ENCODE data around the gene OGFOD2.

Gene OGFOD2

DNA sequence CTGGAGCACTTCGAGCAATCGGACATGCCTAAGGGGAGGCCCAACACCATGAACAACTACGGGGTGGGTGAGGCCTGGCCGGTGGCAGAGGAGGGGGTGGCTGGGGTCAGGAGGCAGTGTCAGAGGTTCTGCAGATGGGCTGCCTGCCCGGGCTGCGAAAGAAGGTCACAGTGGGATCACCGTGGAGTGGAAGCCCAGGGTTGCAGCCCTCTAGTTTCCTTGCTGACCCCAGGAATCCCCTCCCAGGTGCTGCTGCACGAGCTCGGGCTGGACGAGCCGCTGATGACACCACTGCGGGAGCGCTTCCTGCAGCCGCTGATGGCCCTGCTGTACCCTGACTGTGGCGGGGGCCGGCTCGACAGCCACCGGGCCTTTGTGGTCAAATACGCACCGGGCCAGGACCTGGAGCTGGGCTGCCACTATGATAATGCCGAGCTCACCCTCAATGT, 3.5 kb downstream of the OGFOD2 start:
- TF ChIP-seq, protein P1, sequence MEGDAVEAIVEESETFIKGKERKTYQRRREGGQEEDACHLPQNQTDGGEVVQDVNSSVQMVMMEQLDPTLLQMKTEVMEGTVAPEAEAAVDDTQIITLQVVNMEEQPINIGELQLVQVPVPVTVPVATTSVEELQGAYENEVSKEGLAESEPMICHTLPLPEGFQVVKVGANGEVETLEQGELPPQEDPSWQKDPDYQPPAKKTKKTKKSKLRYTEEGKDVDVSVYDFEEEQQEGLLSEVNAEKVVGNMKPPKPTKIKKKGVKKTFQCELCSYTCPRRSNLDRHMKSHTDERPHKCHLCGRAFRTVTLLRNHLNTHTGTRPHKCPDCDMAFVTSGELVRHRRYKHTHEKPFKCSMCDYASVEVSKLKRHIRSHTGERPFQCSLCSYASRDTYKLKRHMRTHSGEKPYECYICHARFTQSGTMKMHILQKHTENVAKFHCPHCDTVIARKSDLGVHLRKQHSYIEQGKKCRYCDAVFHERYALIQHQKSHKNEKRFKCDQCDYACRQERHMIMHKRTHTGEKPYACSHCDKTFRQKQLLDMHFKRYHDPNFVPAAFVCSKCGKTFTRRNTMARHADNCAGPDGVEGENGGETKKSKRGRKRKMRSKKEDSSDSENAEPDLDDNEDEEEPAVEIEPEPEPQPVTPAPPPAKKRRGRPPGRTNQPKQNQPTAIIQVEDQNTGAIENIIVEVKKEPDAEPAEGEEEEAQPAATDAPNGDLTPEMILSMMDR (conservative IDR thresholded peaks at IDR 0.05): no peak
- H3K27ac ChIP-seq: no peak overlapping the region

DNA sequence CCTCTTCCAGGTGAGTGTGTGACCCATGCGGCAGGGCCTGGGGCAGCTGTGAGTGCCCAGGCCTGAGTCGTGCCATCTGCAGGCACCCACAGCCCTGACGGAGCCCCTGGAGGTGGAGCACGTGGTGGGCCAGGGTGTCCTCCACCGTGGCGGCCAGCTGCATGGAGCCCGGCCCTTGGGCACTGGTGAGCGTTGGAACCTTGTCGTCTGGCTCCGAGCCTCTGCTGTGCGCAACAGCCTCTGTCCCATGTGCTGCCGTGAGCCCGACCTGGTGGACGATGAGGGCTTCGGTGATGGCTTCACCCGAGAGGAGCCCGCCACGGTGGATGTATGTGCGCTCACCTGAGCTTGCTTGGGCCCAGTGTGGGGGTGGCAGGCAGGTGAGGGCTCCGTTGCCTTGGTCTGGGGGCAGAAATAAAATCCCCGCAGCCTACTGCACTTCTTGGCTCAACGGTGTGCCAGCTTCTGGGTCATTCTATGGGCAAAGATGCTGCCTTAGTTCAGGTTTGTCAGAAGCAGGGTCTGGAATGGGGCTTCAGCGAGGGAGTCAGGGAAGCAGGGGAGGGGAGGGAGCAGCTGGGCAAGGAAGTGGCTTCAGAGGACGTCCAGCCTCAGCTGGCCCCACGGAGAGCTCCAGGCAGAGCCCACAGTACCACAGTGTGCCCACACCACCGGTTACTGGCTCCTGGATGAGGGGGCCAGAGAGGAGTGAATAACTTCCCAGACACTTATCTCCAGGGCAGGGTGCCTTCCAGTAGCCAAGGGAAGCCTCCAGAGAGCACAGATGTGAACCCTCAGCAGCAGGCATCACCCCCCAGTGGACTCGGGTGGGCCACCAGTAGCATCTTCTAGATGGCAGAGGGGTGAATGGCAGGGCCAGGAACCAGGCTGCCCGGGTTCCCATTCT, 4.2 kb downstream of the OGFOD2 start:
- TF ChIP-seq, protein P1 (conservative IDR thresholded peaks at IDR 0.05): no peak
- peak overlapping the region; percentile 88; the same call in 1 of the 2 replicates for H3K27ac ChIP-seq

DNA sequence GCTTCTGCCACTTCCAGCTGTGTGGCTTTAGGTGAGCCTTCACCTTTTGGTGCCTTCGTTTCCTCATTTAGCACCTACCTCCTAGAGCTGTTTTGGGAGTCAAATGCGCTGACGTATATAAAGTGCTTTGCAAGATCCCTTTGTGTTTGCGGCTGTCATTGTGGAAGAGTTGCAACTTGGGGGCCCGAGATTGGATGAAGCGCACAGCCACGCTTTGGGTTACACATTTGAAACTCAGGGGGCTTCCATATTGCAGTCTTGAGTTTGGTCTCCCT, 4.8 kb downstream of the OGFOD2 start:
- peak overlapping the region; percentile 88 for H3K27ac ChIP-seq
- TF ChIP-seq, protein P1 (conservative IDR thresholded peaks at IDR 0.05): no peak

- TF ChIP-seq, protein P1 (conservative IDR thresholded peaks at IDR 0.05): no peak
- H3K27ac ChIP-seq: peak within 1 kb of the TSS; percentile 88
These were observed 5.4 kb downstream of the OGFOD2 start, which contains the start of gene ARL6IP4 for GRCh38 chr12:122980183-122981035. Gene ARL6IP4 (plus strand): TSS chr12:122980681. CDS start chr12:122981140, 459 bp downstream.

DNA sequence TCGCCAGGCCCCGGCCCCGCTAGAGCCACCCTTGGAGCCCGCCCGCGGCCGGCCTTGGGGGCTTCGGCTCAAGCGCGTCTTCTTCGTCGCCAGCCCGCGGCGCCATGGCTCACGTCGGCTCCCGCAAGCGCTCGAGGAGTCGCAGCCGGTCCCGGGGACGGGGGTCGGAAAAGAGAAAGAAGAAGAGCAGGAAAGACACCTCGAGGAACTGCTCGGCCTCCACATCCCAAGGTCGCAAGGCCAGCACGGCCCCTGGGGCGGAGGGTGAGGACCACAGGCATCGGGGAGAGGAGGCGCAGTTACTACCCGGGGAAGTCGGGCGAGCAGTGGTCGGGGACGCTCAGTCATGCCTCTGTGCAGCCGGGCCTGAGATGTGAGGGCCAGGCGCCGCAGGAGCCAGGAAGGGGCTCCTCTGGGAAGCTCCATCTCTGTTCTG, 6.0 kb downstream of the OGFOD2 start:
- TF ChIP-seq, protein P1 (conservative IDR thresholded peaks at IDR 0.05): no peak
- peak overlapping the region; percentile 88 for H3K27ac ChIP-seq

DNA sequence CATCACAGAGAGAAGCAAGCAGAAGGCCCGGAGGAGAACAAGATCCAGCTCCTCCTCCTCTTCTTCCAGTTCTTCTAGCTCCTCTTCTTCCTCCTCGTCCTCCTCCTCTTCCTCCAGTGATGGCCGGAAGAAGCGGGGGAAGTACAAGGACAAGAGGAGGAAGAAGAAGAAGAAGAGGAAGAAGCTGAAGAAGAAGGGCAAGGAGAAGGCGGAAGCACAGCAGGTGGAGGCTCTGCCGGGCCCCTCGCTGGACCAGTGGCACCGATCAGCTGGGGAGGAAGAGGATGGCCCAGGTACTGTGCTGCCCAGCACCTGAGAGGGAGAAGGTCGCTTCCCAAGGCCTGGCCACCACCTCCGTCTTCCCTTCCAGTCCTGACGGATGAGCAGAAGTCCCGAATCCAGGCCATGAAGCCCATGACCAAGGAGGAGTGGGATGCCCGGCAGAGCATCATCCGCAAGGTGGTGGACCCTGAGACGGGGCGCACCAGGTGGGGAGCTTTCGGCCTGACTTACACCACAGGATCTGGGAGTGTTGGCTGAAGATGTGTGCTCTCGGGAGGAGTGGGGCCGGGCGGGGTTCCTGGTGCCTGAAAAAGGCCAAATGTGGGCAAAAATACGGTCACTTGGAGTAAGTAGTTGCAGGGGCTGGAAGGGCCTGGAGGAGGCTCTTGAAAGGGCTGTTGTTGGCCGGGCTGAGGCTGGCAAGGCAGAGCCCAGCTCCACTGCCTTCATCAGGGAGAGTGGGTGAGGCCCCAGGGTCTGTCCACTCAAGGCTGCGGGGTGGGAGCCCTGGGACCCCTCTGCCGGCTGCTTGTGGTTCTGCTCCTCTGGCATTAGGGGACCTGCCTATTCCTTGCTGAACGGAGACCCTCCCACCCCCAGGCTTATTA, 6.8 kb downstream of the OGFOD2 start:
- TF ChIP-seq, protein P1 (conservative IDR thresholded peaks at IDR 0.05): no peak
- peak overlapping the region; percentile 88 for H3K27ac ChIP-seq
